Measurements from ENCODE around the gene AIRE.

AIRE gene

DNA sequence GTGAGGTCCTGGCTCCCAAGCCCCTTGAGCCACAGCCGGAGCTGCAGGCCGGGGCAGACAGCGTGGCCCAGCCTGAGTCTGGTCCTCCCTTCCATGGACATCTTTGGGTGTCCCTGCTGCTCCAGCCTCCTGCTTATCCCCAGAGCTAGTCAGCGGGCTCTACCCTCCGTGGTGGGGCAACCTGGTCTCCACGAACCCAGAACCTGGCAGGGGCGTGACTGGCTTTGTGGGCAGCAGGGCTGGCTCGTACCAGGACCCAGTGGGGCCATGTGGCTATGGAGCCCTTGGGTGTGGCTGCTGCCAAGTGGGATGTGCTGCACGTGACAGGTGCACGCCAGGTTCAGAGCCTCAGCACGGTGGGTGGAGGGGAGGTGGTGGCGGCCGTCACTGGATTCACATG lies 35.2 kb downstream of the AIRE start:
- no peak overlapping the region for H3K27ac ChIP-seq (ENCODE audit: low read length)
- no peaks in the 10 kb centered on the region for H3K4me1 ChIP-seq (ENCODE audit: control insufficient read depth, insufficient read depth, low read length)
- no peaks in the 10 kb centered on the region for H3K27me3 ChIP-seq (ENCODE audit: control insufficient read depth in 1 of 2, insufficient read depth in 2 of 2, low read length in 2 of 2)
- no peaks in the 10 kb centered on the region for H3K9me3 ChIP-seq (ENCODE audit: control insufficient read depth in 2 of 2, low read length in 2 of 2)
- H3K36me3 ChIP-seq (ENCODE audit: control insufficient read depth in 2 of 2, insufficient read depth in 2 of 2, low read length in 2 of 2), result peaks cover 3 to 37% of the 10 kb centered on the region in 2 donors
- H3K4me3 ChIP-seq (ENCODE audit: low read length in 2 of 2), result no peak overlapping the region
- no peak overlapping the region for H3K9ac ChIP-seq (ENCODE audit: low read length in 2 of 2)

DNA sequence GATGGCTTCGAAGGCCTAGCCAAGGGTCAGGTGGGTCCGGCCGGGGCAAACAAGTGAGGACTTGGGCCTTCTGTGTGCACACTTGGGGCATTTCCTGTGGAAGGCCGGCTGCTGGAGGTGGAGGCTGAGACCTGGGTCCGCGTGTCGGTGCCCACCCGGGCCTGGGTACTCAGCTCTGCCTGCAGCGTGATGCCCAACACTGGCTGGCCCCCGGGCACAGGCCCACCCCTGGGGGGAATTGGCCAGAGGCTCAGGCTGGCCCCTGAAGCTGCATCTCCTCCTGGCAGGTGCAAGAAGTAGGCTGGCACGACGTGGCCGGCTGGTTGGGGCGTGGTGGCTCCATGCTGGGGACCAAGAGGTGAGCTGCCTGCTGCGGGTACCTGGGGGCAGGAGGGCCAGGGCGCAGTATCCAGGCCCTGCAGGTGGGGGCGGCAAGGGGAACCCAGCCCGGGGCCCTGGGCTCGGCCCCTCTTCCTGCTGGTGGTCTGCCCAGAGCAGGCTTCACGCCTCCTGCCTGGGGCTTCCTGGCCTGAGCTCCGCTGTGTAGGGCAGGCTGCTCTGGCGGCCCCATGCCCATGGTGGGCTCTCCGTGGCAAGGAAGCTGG lies 36.3 kb downstream of the AIRE start:
- Histone ChIP-seq H3K27ac (ENCODE audit: low read length) (no peak overlapping the region), H3K9ac (ENCODE audit: low read length in 2 of 2) (no peak overlapping the region), H3K9me3 (ENCODE audit: control insufficient read depth in 2 of 2, low read length in 2 of 2) (no peaks in the 10 kb centered on the region), H3K36me3 (ENCODE audit: control insufficient read depth in 2 of 2, insufficient read depth in 2 of 2, low read length in 2 of 2) (peaks cover 3 to 27% of the 10 kb centered on the region in 2 donors), H3K4me1 (ENCODE audit: control insufficient read depth, insufficient read depth, low read length) (no peaks in the 10 kb centered on the region), H3K27me3 (ENCODE audit: control insufficient read depth in 1 of 2, insufficient read depth in 2 of 2, low read length in 2 of 2) (no peaks in the 10 kb centered on the region), H3K4me3 (ENCODE audit: low read length in 2 of 2) (no peak overlapping the region)

DNA sequence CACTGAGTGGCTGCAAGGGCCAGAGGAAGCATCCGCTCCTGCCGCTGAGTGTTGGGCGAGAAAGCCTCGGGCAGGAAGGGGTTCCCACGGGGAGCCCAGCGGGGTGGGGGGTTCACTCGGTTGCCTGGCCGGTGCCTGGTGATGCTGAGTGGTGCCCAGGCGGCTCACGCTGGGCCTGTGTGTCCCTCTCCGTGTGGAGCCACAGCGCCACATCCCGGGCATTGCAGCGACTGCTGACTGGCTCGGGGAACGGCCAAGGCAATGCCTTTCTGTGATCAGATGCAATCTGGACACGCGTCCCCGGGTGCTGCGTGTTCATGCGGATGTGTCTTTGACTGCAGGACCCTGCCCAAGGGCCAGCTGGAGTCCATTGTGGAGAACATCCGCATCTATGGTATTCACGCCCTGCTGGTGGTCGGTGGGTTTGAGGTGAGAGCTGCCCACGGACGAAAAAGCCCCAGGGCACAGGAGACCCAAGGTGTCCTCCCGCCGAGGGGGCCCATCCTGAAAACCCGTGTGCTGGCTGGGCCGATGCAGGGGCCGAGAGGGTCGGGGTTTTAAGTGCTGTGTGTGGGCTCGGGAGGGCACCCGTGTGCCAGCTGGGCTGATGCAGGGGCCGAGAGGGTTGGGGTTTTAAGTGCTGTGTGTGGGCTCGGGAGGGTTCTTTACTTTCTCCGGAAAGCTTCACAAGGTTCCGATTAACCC lies 37.1 kb downstream of the AIRE start:
- Histone ChIP-seq H3K27me3 (ENCODE audit: control insufficient read depth in 1 of 2, insufficient read depth in 2 of 2, low read length in 2 of 2) (no peaks in the 10 kb centered on the region), H3K9me3 (ENCODE audit: control insufficient read depth in 2 of 2, low read length in 2 of 2) (no peaks in the 10 kb centered on the region), H3K9ac (ENCODE audit: low read length in 2 of 2) (no peak overlapping the region), H3K36me3 (ENCODE audit: control insufficient read depth in 2 of 2, insufficient read depth in 2 of 2, low read length in 2 of 2) (peaks cover 3 to 23% of the 10 kb centered on the region in 2 donors), H3K27ac (ENCODE audit: low read length) (no peak overlapping the region), H3K4me3 (ENCODE audit: low read length in 2 of 2) (no peak overlapping the region), H3K4me1 (ENCODE audit: control insufficient read depth, insufficient read depth, low read length) (no peaks in the 10 kb centered on the region)

DNA sequence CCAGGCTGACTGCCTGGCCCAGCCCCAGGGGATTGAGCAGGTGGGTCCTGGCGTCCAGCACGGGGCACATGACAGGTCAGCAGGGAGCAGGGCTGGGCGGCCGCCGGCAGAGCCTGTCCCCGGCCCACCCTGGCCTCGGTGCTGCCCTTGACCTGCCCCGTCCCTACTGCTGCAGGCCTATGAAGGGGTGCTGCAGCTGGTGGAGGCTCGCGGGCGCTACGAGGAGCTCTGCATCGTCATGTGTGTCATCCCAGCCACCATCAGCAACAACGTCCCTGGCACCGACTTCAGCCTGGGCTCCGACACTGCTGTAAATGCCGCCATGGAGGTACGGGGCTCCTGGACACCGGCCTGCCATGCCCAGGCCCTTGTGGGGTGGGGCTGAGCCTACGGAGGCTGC lies 37.9 kb downstream of the AIRE start:
- Histone ChIP-seq H3K27me3 (ENCODE audit: control insufficient read depth in 1 of 2, insufficient read depth in 2 of 2, low read length in 2 of 2) (no peaks in the 10 kb centered on the region), H3K36me3 (ENCODE audit: control insufficient read depth in 2 of 2, insufficient read depth in 2 of 2, low read length in 2 of 2) (peaks cover 0 to 20% of the 10 kb centered on the region in 2 donors), H3K4me3 (ENCODE audit: low read length in 2 of 2) (no peak overlapping the region), H3K9me3 (ENCODE audit: control insufficient read depth in 2 of 2, low read length in 2 of 2) (no peaks in the 10 kb centered on the region), H3K4me1 (ENCODE audit: control insufficient read depth, insufficient read depth, low read length) (no peaks in the 10 kb centered on the region), H3K27ac (ENCODE audit: low read length) (no peak overlapping the region), H3K9ac (ENCODE audit: low read length in 2 of 2) (no peak overlapping the region)

DNA sequence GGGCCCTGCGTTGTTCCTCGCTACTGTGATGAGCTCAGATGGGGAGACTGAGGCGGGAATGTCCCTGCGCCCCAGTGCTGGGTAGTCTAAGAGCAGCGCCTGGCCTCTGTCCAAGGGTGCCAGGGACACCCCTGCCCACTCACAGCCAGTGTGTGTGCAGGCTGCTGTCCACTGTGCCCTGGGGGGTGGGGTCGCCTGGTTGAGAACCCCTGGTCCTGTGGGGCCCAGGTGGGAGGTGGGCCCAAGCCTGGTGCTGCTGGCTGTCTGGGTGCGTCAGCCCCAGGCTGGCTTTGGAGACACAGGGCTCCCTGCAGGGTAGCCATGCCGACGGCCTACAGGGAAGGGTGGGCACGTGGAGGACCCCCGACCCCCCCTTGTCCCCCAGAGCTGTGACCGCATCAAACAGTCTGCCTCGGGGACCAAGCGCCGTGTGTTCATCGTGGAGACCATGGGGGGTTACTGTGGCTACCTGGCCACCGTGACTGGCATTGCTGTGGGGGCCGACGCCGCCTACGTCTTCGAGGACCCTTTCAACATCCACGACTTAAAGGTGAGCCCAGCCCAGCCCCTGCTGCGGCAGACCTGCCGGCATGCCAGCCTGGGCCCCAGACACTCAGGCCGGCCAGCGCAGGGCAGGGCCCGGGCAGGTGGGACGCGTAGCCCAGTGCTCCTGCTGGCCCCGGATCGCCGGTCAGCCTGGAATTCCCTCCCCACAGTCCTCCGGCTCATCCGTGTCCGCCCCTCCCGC lies 38.6 kb downstream of the AIRE start:
- no peaks in the 10 kb centered on the region for H3K9me3 ChIP-seq (ENCODE audit: control insufficient read depth in 2 of 2, low read length in 2 of 2)
- H3K27ac ChIP-seq (ENCODE audit: low read length), result no peak overlapping the region
- H3K27me3 ChIP-seq (ENCODE audit: control insufficient read depth in 1 of 2, insufficient read depth in 2 of 2, low read length in 2 of 2), result no peaks in the 10 kb centered on the region
- no peaks in the 10 kb centered on the region for H3K4me1 ChIP-seq (ENCODE audit: control insufficient read depth, insufficient read depth, low read length)
- H3K9ac ChIP-seq (ENCODE audit: low read length in 2 of 2), result no peak overlapping the region
- peaks cover 0 to 17% of the 10 kb centered on the region in 2 donors for H3K36me3 ChIP-seq (ENCODE audit: control insufficient read depth in 2 of 2, insufficient read depth in 2 of 2, low read length in 2 of 2)
- no peak overlapping the region for H3K4me3 ChIP-seq (ENCODE audit: low read length in 2 of 2)

DNA sequence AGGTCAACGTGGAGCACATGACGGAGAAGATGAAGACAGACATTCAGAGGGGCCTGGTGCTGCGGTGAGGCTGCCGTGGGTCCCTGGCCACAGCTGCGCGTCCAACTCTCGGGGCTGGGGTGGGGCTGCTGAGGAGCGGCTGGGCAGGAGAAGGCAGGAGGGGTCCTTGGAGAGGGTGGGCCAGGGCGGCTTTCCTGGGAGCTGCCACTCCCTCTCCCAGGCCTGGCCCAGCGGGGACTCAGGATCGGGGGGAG lies 39.1 kb downstream of the AIRE start:
- no peaks in the 10 kb centered on the region for H3K9me3 ChIP-seq (ENCODE audit: control insufficient read depth in 2 of 2, low read length in 2 of 2)
- no peak overlapping the region for H3K27ac ChIP-seq (ENCODE audit: low read length)
- H3K36me3 ChIP-seq (ENCODE audit: control insufficient read depth in 2 of 2, insufficient read depth in 2 of 2, low read length in 2 of 2), result peaks cover 0 to 16% of the 10 kb centered on the region in 2 donors
- H3K4me3 ChIP-seq (ENCODE audit: low read length in 2 of 2), result no peak overlapping the region
- no peaks in the 10 kb centered on the region for H3K27me3 ChIP-seq (ENCODE audit: control insufficient read depth in 1 of 2, insufficient read depth in 2 of 2, low read length in 2 of 2)
- no peaks in the 10 kb centered on the region for H3K4me1 ChIP-seq (ENCODE audit: control insufficient read depth, insufficient read depth, low read length)
- no peak overlapping the region for H3K9ac ChIP-seq (ENCODE audit: low read length in 2 of 2)

DNA sequence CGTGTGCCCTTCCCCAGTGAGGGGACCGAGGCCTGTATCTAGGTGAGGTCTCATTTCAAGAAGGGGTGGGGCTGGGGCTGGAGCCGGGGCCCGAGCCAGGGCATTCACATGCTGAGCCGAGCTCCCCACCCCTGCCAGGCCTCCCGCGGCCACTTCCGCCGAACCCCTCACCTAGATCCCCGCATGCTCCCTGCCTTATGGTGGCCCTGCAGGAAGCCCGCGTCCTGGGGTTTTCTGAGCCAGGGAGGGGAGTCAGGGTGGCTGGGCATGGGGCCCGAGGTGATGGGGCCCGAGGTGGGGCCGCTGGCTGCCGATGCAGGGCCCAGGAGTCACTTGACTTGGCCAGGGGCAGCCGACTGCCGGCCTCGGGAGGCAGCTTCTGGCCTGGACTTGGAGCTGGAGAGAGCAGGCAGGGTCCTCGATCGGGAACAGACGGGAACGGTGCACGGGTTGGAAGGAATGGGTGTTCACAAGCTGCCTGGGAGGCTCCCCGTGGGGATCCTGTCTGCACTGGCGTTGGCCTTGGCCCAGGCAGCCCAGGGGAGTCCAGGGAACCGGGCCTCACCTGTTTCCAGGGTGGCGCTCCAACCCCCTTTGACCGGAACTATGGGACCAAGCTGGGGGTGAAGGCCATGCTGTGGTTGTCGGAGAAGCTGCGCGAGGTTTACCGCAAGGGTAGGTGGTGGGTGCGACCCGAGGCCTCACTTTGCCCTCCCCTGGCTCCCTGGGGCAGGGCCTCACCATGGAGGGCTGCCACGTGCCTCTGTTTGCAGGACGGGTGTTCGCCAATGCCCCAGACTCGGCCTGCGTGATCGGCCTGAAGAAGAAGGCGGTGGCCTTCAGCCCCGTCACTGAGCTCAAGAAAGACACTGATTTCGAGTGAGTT lies 40.0 kb downstream of the AIRE start:
- Histone ChIP-seq H3K27ac (ENCODE audit: low read length) (no peak overlapping the region), H3K9me3 (ENCODE audit: control insufficient read depth in 2 of 2, low read length in 2 of 2) (no peaks in the 10 kb centered on the region), H3K4me3 (ENCODE audit: low read length in 2 of 2) (no peak overlapping the region), H3K27me3 (ENCODE audit: control insufficient read depth in 1 of 2, insufficient read depth in 2 of 2, low read length in 2 of 2) (no peaks in the 10 kb centered on the region), H3K9ac (ENCODE audit: low read length in 2 of 2) (no peak overlapping the region), H3K4me1 (ENCODE audit: control insufficient read depth, insufficient read depth, low read length) (no peaks in the 10 kb centered on the region), H3K36me3 (ENCODE audit: control insufficient read depth in 2 of 2, insufficient read depth in 2 of 2, low read length in 2 of 2) (peaks cover 0 to 16% of the 10 kb centered on the region in 2 donors)

DNA sequence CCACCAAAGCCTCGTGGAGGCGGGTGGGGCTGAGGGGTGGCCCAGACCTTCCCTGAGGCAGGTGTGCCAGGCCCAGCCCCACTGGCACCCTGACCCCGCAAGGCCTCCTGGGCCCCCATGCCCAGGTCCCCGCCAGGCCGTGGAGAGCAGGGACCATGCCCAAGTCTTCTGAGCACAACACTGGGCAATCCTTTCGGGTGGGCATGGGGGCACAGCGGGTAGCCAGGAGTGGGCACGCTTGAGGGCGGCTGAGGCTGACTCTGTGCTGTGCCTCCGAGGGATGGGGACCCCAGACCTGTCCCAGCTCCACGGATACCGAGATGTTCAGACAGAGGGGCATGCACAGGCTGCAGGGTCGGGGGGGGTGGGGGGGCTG lies 40.6 kb downstream of the AIRE start:
- peaks cover 0 to 16% of the 10 kb centered on the region in 2 donors for H3K36me3 ChIP-seq (ENCODE audit: control insufficient read depth in 2 of 2, insufficient read depth in 2 of 2, low read length in 2 of 2)
- H3K9ac ChIP-seq (ENCODE audit: low read length in 2 of 2), result no peak overlapping the region
- no peak overlapping the region for H3K4me3 ChIP-seq (ENCODE audit: low read length in 2 of 2)
- no peak overlapping the region for H3K27ac ChIP-seq (ENCODE audit: low read length)
- H3K9me3 ChIP-seq (ENCODE audit: control insufficient read depth in 2 of 2, low read length in 2 of 2), result no peaks in the 10 kb centered on the region
- H3K27me3 ChIP-seq (ENCODE audit: control insufficient read depth in 1 of 2, insufficient read depth in 2 of 2, low read length in 2 of 2), result no peaks in the 10 kb centered on the region
- no peaks in the 10 kb centered on the region for H3K4me1 ChIP-seq (ENCODE audit: control insufficient read depth, insufficient read depth, low read length)

DNA sequence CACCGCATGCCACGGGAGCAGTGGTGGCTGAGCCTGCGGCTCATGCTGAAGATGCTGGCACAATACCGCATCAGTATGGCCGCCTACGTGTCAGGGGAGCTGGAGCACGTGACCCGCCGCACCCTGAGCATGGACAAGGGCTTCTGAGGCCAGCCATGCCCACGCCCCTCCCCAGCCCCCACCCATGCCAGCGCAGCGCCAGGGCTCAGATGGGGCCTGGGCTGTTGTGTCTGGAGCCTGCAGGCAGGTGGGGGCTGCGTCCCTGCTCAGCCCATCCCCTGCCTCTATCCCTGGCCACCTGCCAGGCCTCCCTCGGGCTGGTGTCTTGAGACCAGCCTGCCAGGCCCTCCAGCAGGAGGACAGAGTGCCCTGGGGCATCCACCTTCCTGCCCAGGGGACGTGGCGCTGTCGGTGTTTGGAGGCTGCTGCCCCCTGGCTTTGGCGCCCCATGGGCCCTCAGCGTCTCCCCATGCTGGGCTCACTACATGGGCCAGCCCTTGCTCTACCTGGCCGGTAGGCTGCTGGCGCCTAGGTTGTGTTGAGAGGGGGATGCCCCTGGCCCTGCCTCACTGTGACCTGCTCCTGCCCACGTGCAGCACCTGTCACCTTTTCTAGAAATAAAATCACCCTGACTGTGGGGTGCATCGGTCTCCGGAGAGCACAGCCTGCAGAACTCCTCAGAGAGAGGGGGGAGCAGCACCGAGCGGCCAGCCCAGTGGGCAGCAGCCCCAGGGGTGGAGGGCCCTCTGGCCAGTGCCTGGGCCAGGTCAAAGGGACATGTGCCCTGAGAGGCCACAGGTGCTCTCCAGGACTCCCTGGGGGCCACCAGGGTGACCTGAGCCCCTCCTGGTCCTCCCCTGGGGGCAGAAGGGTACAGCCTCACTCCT lies 41.3 kb downstream of the AIRE start:
- H3K27me3 ChIP-seq (ENCODE audit: control insufficient read depth in 1 of 2, insufficient read depth in 2 of 2, low read length in 2 of 2), result no peaks in the 10 kb centered on the region
- H3K4me1 ChIP-seq (ENCODE audit: control insufficient read depth, insufficient read depth, low read length), result no peaks in the 10 kb centered on the region
- H3K36me3 ChIP-seq (ENCODE audit: control insufficient read depth in 2 of 2, insufficient read depth in 2 of 2, low read length in 2 of 2), result peaks cover 0 to 16% of the 10 kb centered on the region in 2 donors
- no peak overlapping the region for H3K9ac ChIP-seq (ENCODE audit: low read length in 2 of 2)
- no peak overlapping the region for H3K4me3 ChIP-seq (ENCODE audit: low read length in 2 of 2)
- H3K9me3 ChIP-seq (ENCODE audit: control insufficient read depth in 2 of 2, low read length in 2 of 2), result no peaks in the 10 kb centered on the region
- H3K27ac ChIP-seq (ENCODE audit: low read length), result no peak overlapping the region

DNA sequence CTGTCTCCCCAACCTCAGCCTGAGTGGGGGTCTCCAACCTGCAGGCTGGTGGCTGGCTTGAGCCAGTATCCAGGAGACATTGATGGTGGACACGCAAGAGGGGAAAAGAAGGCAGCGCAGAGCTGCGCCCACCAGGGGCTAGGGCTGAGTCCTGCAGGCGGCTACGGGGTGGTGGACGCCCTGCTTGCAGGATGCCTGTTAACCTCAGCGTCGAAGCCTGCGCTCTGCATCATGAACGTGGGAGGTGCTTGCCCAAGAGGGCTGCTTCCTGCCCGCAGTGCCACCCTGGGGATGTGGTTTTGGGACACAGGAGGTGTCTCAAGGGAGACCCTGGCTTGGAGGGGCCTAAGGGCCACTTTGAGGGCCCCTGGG lies 41.9 kb downstream of the AIRE start:
- Histone ChIP-seq H3K9me3 (ENCODE audit: control insufficient read depth in 2 of 2, low read length in 2 of 2) (no peaks in the 10 kb centered on the region), H3K27ac (ENCODE audit: low read length) (no peak overlapping the region), H3K36me3 (ENCODE audit: control insufficient read depth in 2 of 2, insufficient read depth in 2 of 2, low read length in 2 of 2) (peaks cover 2 to 12% of the 10 kb centered on the region in 2 donors)

More for the DNA sequence above, 41.9 kb downstream of the AIRE start:
- Histone ChIP-seq H3K27me3 (ENCODE audit: control insufficient read depth in 1 of 2, insufficient read depth in 2 of 2, low read length in 2 of 2) (no peaks in the 10 kb centered on the region), H3K9ac (ENCODE audit: low read length in 2 of 2) (no peak overlapping the region), H3K4me3 (ENCODE audit: low read length in 2 of 2) (no peak overlapping the region), H3K4me1 (ENCODE audit: control insufficient read depth, insufficient read depth, low read length) (no peaks in the 10 kb centered on the region)
